Adrenal gland (tissue), 12 donors: Measurements from ENCODE around the gene ADGRA1. TPM values are rescaled to one million over a fixed set of nuclear protein-coding genes. Genes with fewer than 3 reads are reported as not detected.

Experiments used
- DNase-seq, 7 donors: peaks; one replicate each; pipeline ENCODE4 v3.0.0-alpha.2; 2019 to 2020
- H3K27ac ChIP-seq, 5 donors: fragments of 200-600 bp; sonication (generic) in 4 of 5; 1 replicate in 3 of 5; 2 replicates in 2 of 5; pipeline versions ENCODE4 v1.5.1 to v1.8.0; 2016 to 2020; ENCODE audit warnings: mild to moderate bottlenecking in 1 of 5
- H3K27me3 ChIP-seq: fragments of 200-600 bp; 2 replicates; pipeline ENCODE4 v1.8.0; 2021
- H3K36me3 ChIP-seq, 2 donors: fragments of 200-600 bp; replicated peaks in 1 of 2; 1 replicate in 1 of 2; 2 replicates in 1 of 2; pipeline versions ENCODE4 v1.5.1 to v1.8.0; 2018 to 2022
- H3K4me1 ChIP-seq, 2 donors: fragments of 200-600 bp; replicated peaks in 1 of 2; 1 replicate in 1 of 2; 2 replicates in 1 of 2; pipeline versions ENCODE4 v1.5.1 to v1.8.0; 2018 to 2021
- H3K4me3 ChIP-seq, 4 donors: fragments of 200-600 bp; sonication (generic) in 3 of 4; one replicate each; pipeline ENCODE4 v1.5.1; 2016 to 2018
- H3K9me3 ChIP-seq, 3 donors: fragments of 200-600 bp; sonication (generic) in 1 of 3; replicated peaks in 1 of 3; 1 replicate in 2 of 3; 2 replicates in 1 of 3; pipeline versions ENCODE4 v1.5.1 to v1.8.0; 2016 to 2021
- POLR2A ChIP-seq, 2 donors: fragments of 450-650 bp; IDR thresholded peaks; one replicate each; pipeline ENCODE4 v1.6.1; 2017; ENCODE audit warnings: antibody characterized with exemption in 2 of 2, mild to moderate bottlenecking in 2 of 2, moderate library complexity in 1 of 2
- WGBS, 4 donors: extraction: QIAGEN DNeasy Blood & Tissue Kit in 2 of 4; methylation state at CpG; one replicate each; pipeline versions ENCODE4 v1.1.5 to v1.1.7; 2013 to 2017; 5-methylcytosine and 5-hydroxymethylcytosine counted together
- intact Hi-C, 2 donors: fragments of 100-400 bp; cut with DNase I; formaldehyde crosslinking; loops; one replicate each; pipeline versions ENCODE4 v1.14.1 to v1.15.0; 2022 to 2023
- polyA plus RNA-seq, 3 donors: library from polyadenylated mRNA; stranded (reverse); fragments of 200-250 nt in 2 of 3; fragments of 350-450 nt in 1 of 3; fragmentation: Illumina TruSeq in 1 of 3; extraction: RNeasy Lipid Tissue Mini Kit (QIAGEN cat#74804) in 1 of 3; gene quantifications; one replicate each; pipeline ENCODE4 v1.2.3, GENCODE V29; 2013 to 2014
- total RNA-seq, 9 donors: library from RNA; depleted of rRNA in 4 of 9; stranded (reverse); fragments of >200 nt in 4 of 9; fragments of 120-200 nt in 1 of 9; fragmentation: NEBNext Ultra II Directional in 1 of 9; extraction: Animal tissue kit (Norgen Biotek cat#: 25700) in 1 of 9; gene quantifications; one replicate each; pipeline versions ENCODE4 v1.1.0 to v1.2.4, GENCODE V29; 2013 to 2023
- TF ChIP-seq, protein P1 (sequence below), 6 experiments: fragments of 450-650 bp in 4 of 6; fragments of 200-600 bp in 2 of 6; sonication (generic) in 1 of 6; IDR thresholded peaks; 1 replicate in 5 of 6; 2 replicates in 1 of 6; pipeline versions ENCODE4 v1.5.1 to v1.8.0; 2016 to 2021; ENCODE audit warnings: antibody characterized with exemption in 6 of 6, mild to moderate bottlenecking in 2 of 6, moderate library complexity in 1 of 6
- donor health status: healthy with polysubstance abuse.
- donor health status: Bipolar disorder and iron deficiency.
- donor health status: DM: yes; HTN: yes; CAD: no.
- donor health status: DM: no; HTN: no; CAD: no.
- donor health status: DM: no; HTN: no; CAD: no.
- donor health status: DM: yes; HTN: yes; CAD: no.

The ADGRA1 gene
- total and polyA plus RNA-seq, 12 donors, result 0.06 to 8.2 (median 2.7) TPM; not detected in 2

- H3K9me3 ChIP-seq, result no peaks in the 10 kb centered on the region
- WGBS, 4 donors, result 61 to 75% (median 72%) methylated on average over 22 to 34 of the region's 34 CpGs
- no peaks in the 10 kb centered on the region for H3K36me3 ChIP-seq
- H3K27ac ChIP-seq, result no peak overlapping the region
- H3K4me3 ChIP-seq, result no peak overlapping the region
- TF ChIP-seq, protein P1, sequence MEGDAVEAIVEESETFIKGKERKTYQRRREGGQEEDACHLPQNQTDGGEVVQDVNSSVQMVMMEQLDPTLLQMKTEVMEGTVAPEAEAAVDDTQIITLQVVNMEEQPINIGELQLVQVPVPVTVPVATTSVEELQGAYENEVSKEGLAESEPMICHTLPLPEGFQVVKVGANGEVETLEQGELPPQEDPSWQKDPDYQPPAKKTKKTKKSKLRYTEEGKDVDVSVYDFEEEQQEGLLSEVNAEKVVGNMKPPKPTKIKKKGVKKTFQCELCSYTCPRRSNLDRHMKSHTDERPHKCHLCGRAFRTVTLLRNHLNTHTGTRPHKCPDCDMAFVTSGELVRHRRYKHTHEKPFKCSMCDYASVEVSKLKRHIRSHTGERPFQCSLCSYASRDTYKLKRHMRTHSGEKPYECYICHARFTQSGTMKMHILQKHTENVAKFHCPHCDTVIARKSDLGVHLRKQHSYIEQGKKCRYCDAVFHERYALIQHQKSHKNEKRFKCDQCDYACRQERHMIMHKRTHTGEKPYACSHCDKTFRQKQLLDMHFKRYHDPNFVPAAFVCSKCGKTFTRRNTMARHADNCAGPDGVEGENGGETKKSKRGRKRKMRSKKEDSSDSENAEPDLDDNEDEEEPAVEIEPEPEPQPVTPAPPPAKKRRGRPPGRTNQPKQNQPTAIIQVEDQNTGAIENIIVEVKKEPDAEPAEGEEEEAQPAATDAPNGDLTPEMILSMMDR (IDR thresholded peaks at IDR 0.05), result no peak
- no peak for TF ChIP-seq POLR2A (IDR thresholded peaks at IDR 0.05)
- H3K27me3 ChIP-seq, result no peaks in the 10 kb centered on the region
- H3K4me1 ChIP-seq, result peaks cover 23 to 28% of the 10 kb centered on the region in 2 donors
- intact Hi-C loops, result loop anchor here in 1 of 2 donors (10.0 kb wide), 1 partner anchor 77 kb away; the partner anchor contains the start of genes UTF1 and VENTX
- peak in 1 of 7 donors; percentile 14 for DNase-seq
Observed at GRCh38 chr10:133157662-133158436, 70.1 kb downstream of the ADGRA1 start.

DNA sequence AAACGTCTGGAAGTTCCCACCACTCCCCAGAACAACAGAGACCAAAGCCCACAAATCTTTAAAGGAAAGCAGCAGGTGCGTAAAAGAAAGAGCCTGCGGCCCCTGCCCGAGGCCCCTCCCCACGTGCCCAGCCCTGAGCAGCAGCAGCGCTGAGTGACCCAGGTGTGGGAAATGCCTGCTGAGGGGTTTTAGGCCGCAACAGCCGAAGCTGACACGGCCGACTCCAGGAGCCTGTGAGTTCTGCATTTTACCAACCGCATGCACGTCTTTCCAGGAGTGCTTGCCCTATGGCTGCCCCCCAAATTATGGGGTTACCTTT, 70.7 kb downstream of the ADGRA1 start:
- Histone ChIP-seq H3K27me3 (no peaks in the 10 kb centered on the region), H3K4me1 (peaks cover 23 to 34% of the 10 kb centered on the region in 2 donors), H3K36me3 (no peaks in the 10 kb centered on the region), H3K4me3 (no peak overlapping the region), H3K27ac (peak overlapping the region in 2 of 5 donors; percentile 69 to 85), H3K9me3 (no peaks in the 10 kb centered on the region)
- DNase-seq, result no peak
- intact Hi-C loops, result loop anchor here in 1 of 2 donors (10.0 kb wide), 1 partner anchor 76 kb away; the partner anchor contains the start of genes UTF1 and VENTX
- TF ChIP-seq, protein P1 (IDR thresholded peaks at IDR 0.05), result no peak
- no peak for TF ChIP-seq POLR2A (IDR thresholded peaks at IDR 0.05)
- 73 to 84% (median 74%) methylated on average over 6 to 12 of the region's 12 CpGs; no CpG with 5 or more reads in 1 of the 4 donors for WGBS, 4 donors

DNA sequence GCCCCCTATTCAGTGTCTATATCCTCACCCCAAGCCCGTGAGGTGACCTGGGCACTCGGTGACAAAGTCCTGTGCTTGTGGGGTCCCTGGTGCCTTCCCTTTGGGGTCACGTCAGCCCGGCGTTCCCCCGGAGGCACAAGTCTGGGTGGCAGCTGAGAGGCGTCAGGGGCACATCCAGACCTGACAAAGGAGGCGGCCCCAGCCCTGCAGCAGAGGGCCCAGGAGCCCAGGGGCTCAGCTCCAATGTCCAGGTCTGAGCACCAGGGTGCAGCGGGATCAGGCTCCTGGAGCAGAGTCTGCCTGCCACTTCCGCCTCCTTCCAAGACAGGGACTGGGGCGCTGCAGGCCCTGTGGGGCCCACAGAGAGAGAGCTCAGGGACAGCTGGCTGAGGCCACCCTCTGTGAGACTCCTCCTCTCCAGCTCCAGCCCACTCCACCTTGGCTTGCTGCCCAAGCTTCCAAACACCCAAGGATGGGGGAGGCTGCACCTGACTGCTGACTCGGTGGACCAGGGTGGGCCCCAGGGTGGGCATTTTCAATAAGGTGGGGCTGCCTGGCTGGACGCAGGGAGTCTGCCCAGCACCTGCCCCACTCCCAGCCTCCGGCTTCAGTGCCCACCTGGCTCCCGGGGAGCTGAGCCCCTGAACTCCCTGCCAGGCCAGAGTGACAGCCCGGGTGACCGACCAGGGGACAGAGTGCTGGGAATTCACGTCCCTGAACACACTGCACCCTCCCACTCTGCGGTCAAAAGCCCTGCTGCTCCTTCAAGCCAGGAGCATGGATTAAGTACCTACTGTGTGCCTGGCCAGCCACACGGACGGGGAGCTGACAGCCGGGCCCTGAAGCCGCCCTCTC, 71.3 kb downstream of the ADGRA1 start:
- Histone ChIP-seq H3K4me3 (peak overlapping the region in 1 of 4 donors; percentile 86), H3K27me3 (no peaks in the 10 kb centered on the region), H3K9me3 (no peaks in the 10 kb centered on the region), H3K36me3 (no peaks in the 10 kb centered on the region), H3K27ac (peak overlapping the region; percentile 69 to 91 (median 84)), H3K4me1 (peaks cover 28 to 40% of the 10 kb centered on the region in 2 donors)
- peak in 1 of 2 donors; percentile 40 for TF ChIP-seq POLR2A (IDR thresholded peaks at IDR 0.05)
- TF ChIP-seq, protein P1 (IDR thresholded peaks at IDR 0.05), result peak in 2 of 6 experiments; percentile 12 to 16
- WGBS, 4 donors, result 37 to 46% (median 44%) methylated on average over 8 to 23 of the region's 23 CpGs
- peak; percentile 66 to 91 (median 86) for DNase-seq
- intact Hi-C loops, result loop anchor here in 1 of 2 donors (10.0 kb wide), 1 partner anchor 76 kb away; the partner anchor contains the start of genes UTF1 and VENTX

- 0 to 9% (median 6%) methylated on average over 2 to 16 of the region's 18 CpGs; no CpG with 5 or more reads in 1 of the 4 donors for WGBS, 4 donors
- Histone ChIP-seq H3K27me3 (no peaks in the 10 kb centered on the region), H3K4me3 (peak overlapping the region in 1 of 4 donors; percentile 86)
Observed at GRCh38 chr10:133159611-133159949, 71.9 kb downstream of the ADGRA1 start.

More at GRCh38 chr10:133159611-133159949, 71.9 kb downstream of the ADGRA1 start:
- Histone ChIP-seq H3K27ac (peak overlapping the region; percentile 69 to 91 (median 84)), H3K36me3 (no peaks in the 10 kb centered on the region), H3K9me3 (no peaks in the 10 kb centered on the region), H3K4me1 (peaks cover 34 to 46% of the 10 kb centered on the region in 2 donors)
- intact Hi-C loops, result loop anchor here in 1 of 2 donors (10.0 kb wide), 1 partner anchor 75 kb away; the partner anchor contains the start of genes UTF1 and VENTX
- DNase-seq, result no peak
- TF ChIP-seq, protein P1 (IDR thresholded peaks at IDR 0.05), result no peak
- TF ChIP-seq POLR2A (IDR thresholded peaks at IDR 0.05), result no peak
